CD4-positive, CD25-positive, alpha-beta regulatory T cell (primary cell): Measurements from ENCODE around the gene RANBP17. TPM values are rescaled to one million over a fixed set of nuclear protein-coding genes. Genes with fewer than 3 reads are reported as not detected.

ENCODE experiments used
- ATAC-seq, 2 donors: fragments of 150-1000 bp; cut with Tn5 transposase; one replicate each; pipeline ENCODE4 v1.10.0; 2021; ENCODE audit warnings: low read depth in 2 of 2, moderate number of reproducible peaks in 2 of 2, moderate library complexity in 1 of 2
- DNase-seq, 3 donors: peaks; one replicate each; pipeline versions ENCODE4 v3.0.0 to v3.0.0-alpha.2; 2012 to 2022; ENCODE audit warnings: mixed read lengths in 1 of 3
- H3K27ac ChIP-seq: one replicate; pipeline ENCODE4 v1.7.0; 2013; ENCODE audit warnings: mild to moderate bottlenecking, low read length; ENCODE audit not compliant: insufficient read depth, poor library complexity, severe bottlenecking
- H3K27me3 ChIP-seq: one replicate; pipeline ENCODE4 v1.7.0; 2013; ENCODE audit warnings: low read length; ENCODE audit not compliant: control insufficient read depth, insufficient read depth
- H3K36me3 ChIP-seq: one replicate; pipeline ENCODE4 v1.7.0; 2013; ENCODE audit warnings: mild to moderate bottlenecking, low read length, moderate library complexity; ENCODE audit not compliant: control insufficient read depth, insufficient read depth
- H3K4me1 ChIP-seq: 2 replicates; pipeline ENCODE4 v1.7.0; 2013; ENCODE audit warnings: mild to moderate bottlenecking, low read length; ENCODE audit not compliant: insufficient read depth, control insufficient read depth, poor library complexity, severe bottlenecking
- H3K4me3 ChIP-seq: one replicate; pipeline ENCODE4 v1.7.0; 2013; ENCODE audit warnings: low read depth, mild to moderate bottlenecking, low read length, moderate library complexity
- H3K9me3 ChIP-seq, 2 experiments: 1 replicate in 1 of 2; 2 replicates in 1 of 2; pipeline ENCODE4 v1.7.0; 2013; ENCODE audit warnings: low read length in 2 of 2, mild to moderate bottlenecking in 1 of 2, moderate library complexity in 1 of 2; ENCODE audit not compliant: control insufficient read depth in 2 of 2
- H3K27ac Mint-ChIP-seq, 3 donors: one replicate each; pipeline ENCODE4 v1.8.0; 2020 to 2022; ENCODE audit warnings: mild to moderate bottlenecking in 3 of 3, mixed read lengths in 3 of 3, moderate library complexity in 2 of 3
- H3K27me3 Mint-ChIP-seq: one replicate; pipeline ENCODE4 v1.8.0; 2022; ENCODE audit warnings: mild to moderate bottlenecking, mixed read lengths
- H3K36me3 Mint-ChIP-seq: one replicate; pipeline ENCODE4 v1.8.0; 2020; ENCODE audit warnings: mixed read lengths
- H3K4me1 Mint-ChIP-seq, 4 donors: one replicate each; pipeline ENCODE4 v1.8.0; 2020 to 2022; ENCODE audit warnings: mixed read lengths in 4 of 4, mild to moderate bottlenecking in 1 of 4
- H3K4me3 Mint-ChIP-seq, 4 donors: one replicate each; pipeline ENCODE4 v1.8.0; 2020 to 2022; ENCODE audit warnings: mild to moderate bottlenecking in 4 of 4, mixed read lengths in 4 of 4, moderate library complexity in 3 of 4
- H3K9me3 Mint-ChIP-seq, 7 donors: one replicate each; pipeline ENCODE4 v1.8.0; 2020 to 2022; ENCODE audit warnings: mixed read lengths in 7 of 7, mild to moderate bottlenecking in 3 of 7, moderate library complexity in 2 of 7
- polyA plus RNA-seq, 4 donors: library from polyadenylated mRNA; unstranded; fragments of 300-500 nt; fragmentation: Illumina TruSeq; gene quantifications; one replicate each; pipeline ENCODE4 v1.2.3, GENCODE V29; 2021
- total RNA-seq: library from RNA; stranded (reverse); gene quantifications from one replicate; pipeline ENCODE4 v1.2.3, GENCODE V29; 2022

The RANBP17 gene
- total and polyA plus RNA-seq, 5 donors from 2014 or later = not detected

GRCh38 chr5:171323806-171324632 is 462.2 kb downstream of the RANBP17 start:
- H3K4me3 ChIP-seq = no peak overlapping the region
- H3K36me3 ChIP-seq = no peaks in the 10 kb centered on the region
- no peaks in the 10 kb centered on the region for H3K36me3 Mint-ChIP-seq
- H3K9me3 ChIP-seq = no peaks in the 10 kb centered on the region
- no peaks in the 10 kb centered on the region for H3K4me1 ChIP-seq
- ATAC-seq = no peak
- H3K4me3 Mint-ChIP-seq = no peak overlapping the region
- peaks cover 28% of the 10 kb centered on the region for H3K27me3 ChIP-seq
- peaks cover 0 to 1% (median 0%) of the 10 kb centered on the region in 7 donors for H3K9me3 Mint-ChIP-seq
- H3K4me1 Mint-ChIP-seq = no peaks in the 10 kb centered on the region
- no peak for DNase-seq
- H3K27ac Mint-ChIP-seq = no peak overlapping the region
- H3K27me3 Mint-ChIP-seq = peaks cover 44% of the 10 kb centered on the region
- H3K27ac ChIP-seq = no peak overlapping the region

GRCh38 chr5:171330021-171330420 is 468.2 kb downstream of the RANBP17 start:
- no peak overlapping the region for H3K4me3 ChIP-seq
- H3K27ac Mint-ChIP-seq = no peak overlapping the region
- peaks cover 0 to 4% (median 0%) of the 10 kb centered on the region in 7 donors for H3K9me3 Mint-ChIP-seq

GRCh38 chr5:171335616-171336015 is 473.8 kb downstream of the RANBP17 start:
- Histone ChIP-seq H3K4me3 (no peak overlapping the region), H3K4me1 (no peaks in the 10 kb centered on the region), H3K9me3 (no peaks in the 10 kb centered on the region), H3K36me3 (no peaks in the 10 kb centered on the region), H3K27ac (no peak overlapping the region), H3K27me3 (peaks cover 17% of the 10 kb centered on the region)
- H3K27me3 Mint-ChIP-seq = peaks cover 39% of the 10 kb centered on the region
- DNase-seq (no peak), ATAC-seq (no peak)
- peaks cover 0 to 12% (median 0%) of the 10 kb centered on the region in 4 donors for H3K4me1 Mint-ChIP-seq
- H3K27ac Mint-ChIP-seq = no peak overlapping the region
- no peaks in the 10 kb centered on the region for H3K36me3 Mint-ChIP-seq
- H3K4me3 Mint-ChIP-seq = no peak overlapping the region
- H3K9me3 Mint-ChIP-seq = peaks cover 0 to 4% (median 0%) of the 10 kb centered on the region in 7 donors

More at GRCh38 chr5:171330021-171330420, 468.2 kb downstream of the RANBP17 start:
- H3K27ac ChIP-seq = no peak overlapping the region
- no peak for DNase-seq
- H3K36me3 ChIP-seq = no peaks in the 10 kb centered on the region
- H3K4me1 ChIP-seq = no peaks in the 10 kb centered on the region
- H3K4me3 Mint-ChIP-seq = no peak overlapping the region
- H3K4me1 Mint-ChIP-seq = no peaks in the 10 kb centered on the region
- H3K36me3 Mint-ChIP-seq = no peaks in the 10 kb centered on the region
- H3K27me3 ChIP-seq = peaks cover 8% of the 10 kb centered on the region
- no peak for ATAC-seq
- peaks cover 25% of the 10 kb centered on the region for H3K27me3 Mint-ChIP-seq
- no peaks in the 10 kb centered on the region for H3K9me3 ChIP-seq

GRCh38 chr5:171336521-171337209 is 474.8 kb downstream of the RANBP17 start:
- H3K27ac Mint-ChIP-seq = no peak overlapping the region
- no peaks in the 10 kb centered on the region for H3K9me3 ChIP-seq
- no peaks in the 10 kb centered on the region for H3K36me3 Mint-ChIP-seq
- peaks cover 0 to 12% (median 0%) of the 10 kb centered on the region in 4 donors for H3K4me1 Mint-ChIP-seq
- H3K36me3 ChIP-seq = no peaks in the 10 kb centered on the region
- peaks cover 45% of the 10 kb centered on the region for H3K27me3 Mint-ChIP-seq
- peak overlapping the region in 2 of 4 donors; percentile 16 to 22 for H3K4me3 Mint-ChIP-seq
- no peak overlapping the region for H3K4me3 ChIP-seq
- peaks cover 0 to 4% (median 0%) of the 10 kb centered on the region in 7 donors for H3K9me3 Mint-ChIP-seq
- H3K27me3 ChIP-seq = peaks cover 17% of the 10 kb centered on the region
- DNase-seq (peak in 1 of 3 donors; percentile 26), ATAC-seq (no peak)
- no peak overlapping the region for H3K27ac ChIP-seq
- H3K4me1 ChIP-seq = no peaks in the 10 kb centered on the region

GRCh38 chr5:171337210-171337569 is 475.4 kb downstream of the RANBP17 start:
- Histone ChIP-seq H3K4me3 (no peak overlapping the region), H3K4me1 (no peaks in the 10 kb centered on the region), H3K27ac (no peak overlapping the region), H3K36me3 (no peaks in the 10 kb centered on the region), H3K9me3 (no peaks in the 10 kb centered on the region), H3K27me3 (peaks cover 17% of the 10 kb centered on the region)
- H3K4me1 Mint-ChIP-seq = peaks cover 0 to 12% (median 0%) of the 10 kb centered on the region in 4 donors
- H3K36me3 Mint-ChIP-seq = no peaks in the 10 kb centered on the region
- DNase-seq = no peak
- ATAC-seq = no peak
- H3K9me3 Mint-ChIP-seq = peaks cover 0 to 4% (median 0%) of the 10 kb centered on the region in 7 donors
- H3K4me3 Mint-ChIP-seq = peak overlapping the region in 1 of 4 donors; percentile 32
- H3K27ac Mint-ChIP-seq = no peak overlapping the region
- peaks cover 43% of the 10 kb centered on the region for H3K27me3 Mint-ChIP-seq

- H3K27ac Mint-ChIP-seq = no peak overlapping the region
- no peaks in the 10 kb centered on the region for H3K9me3 Mint-ChIP-seq
- H3K4me3 Mint-ChIP-seq = no peak overlapping the region
- Histone ChIP-seq H3K4me1 (no peaks in the 10 kb centered on the region), H3K27me3 (peaks cover 15% of the 10 kb centered on the region), H3K4me3 (no peak overlapping the region), H3K36me3 (no peaks in the 10 kb centered on the region), H3K9me3 (no peaks in the 10 kb centered on the region), H3K27ac (no peak overlapping the region)
- H3K4me1 Mint-ChIP-seq = peaks cover 0 to 12% (median 0%) of the 10 kb centered on the region in 4 donors
- H3K36me3 Mint-ChIP-seq = no peaks in the 10 kb centered on the region
- DNase-seq (no peak), ATAC-seq (no peak)
- peaks cover 36% of the 10 kb centered on the region for H3K27me3 Mint-ChIP-seq
Observed at GRCh38 chr5:171340042-171340441, 478.2 kb downstream of the RANBP17 start.

- DNase-seq (no peak), ATAC-seq (no peak)
- H3K4me3 ChIP-seq = no peak overlapping the region
- no peaks in the 10 kb centered on the region for H3K4me1 ChIP-seq
- no peaks in the 10 kb centered on the region for H3K36me3 ChIP-seq
- peaks cover 38% of the 10 kb centered on the region for H3K27me3 Mint-ChIP-seq
- peaks cover 0 to 12% (median 0%) of the 10 kb centered on the region in 4 donors for H3K4me1 Mint-ChIP-seq
- no peaks in the 10 kb centered on the region for H3K9me3 ChIP-seq
- H3K9me3 Mint-ChIP-seq = no peaks in the 10 kb centered on the region
- no peak overlapping the region for H3K27ac Mint-ChIP-seq
- no peaks in the 10 kb centered on the region for H3K36me3 Mint-ChIP-seq
- H3K27ac ChIP-seq = no peak overlapping the region
- H3K4me3 Mint-ChIP-seq = no peak overlapping the region
- peaks cover 14% of the 10 kb centered on the region for H3K27me3 ChIP-seq
Observed at GRCh38 chr5:171340491-171340890, 478.7 kb downstream of the RANBP17 start.
